ENCODE measurements around the gene ANKFN1. TPM values are rescaled to one million over a fixed set of nuclear protein-coding genes. Genes with fewer than 3 reads are reported as not detected.
A peak's percentile ranks its signal among the peaks of the same experiment; 100 is the strongest.

ANKFN1 gene
- total and polyA plus RNA-seq, 10 of the 15 experiments (the other 5 are each of a cell fraction or from before 2014, with no cell fraction given): 0.19 TPM; not detected in 9

DNA sequence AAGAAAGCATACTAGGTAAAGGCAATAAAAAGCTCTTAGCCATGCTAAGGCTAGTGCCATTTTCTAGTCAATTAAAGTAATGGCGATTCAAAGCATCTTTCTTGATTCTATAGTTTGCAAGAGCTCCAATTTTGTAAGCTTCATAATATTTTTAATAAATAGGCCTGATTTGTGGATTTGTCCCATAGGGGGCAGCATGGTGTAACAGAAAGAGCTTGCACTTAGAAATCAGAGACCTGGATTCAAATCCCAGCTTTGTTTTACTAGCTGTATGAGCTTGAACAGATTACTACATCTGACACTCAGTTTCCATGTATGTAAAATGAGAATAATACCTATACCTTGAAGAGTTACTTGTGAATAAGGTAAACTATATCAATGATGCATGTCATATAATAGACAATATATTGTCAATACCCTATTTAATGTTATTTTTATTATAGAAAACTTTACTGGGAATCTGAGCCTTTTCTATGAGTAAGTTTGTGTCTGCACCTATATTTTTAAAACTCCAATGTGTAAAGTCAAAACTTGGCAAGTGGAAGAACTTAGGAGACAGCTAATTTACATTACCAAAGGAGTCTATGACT lies 346.6 kb downstream of the ANKFN1 start:
- DNase-seq (ENCODE audit: low read depth, low spot score) (no peak), FAIRE-seq (no peak), ATAC-seq (no peak)
- in situ Hi-C loops (cut with MboI): no loop called here
- Histone ChIP-seq H3K79me2 (ENCODE audit: control insufficient read depth, insufficient read depth, low read length) (no peaks in the 10 kb centered on the region), H3K9me3 (replicated peaks; ENCODE audit: control insufficient read depth, insufficient read depth, low read length) (no peaks in the 10 kb centered on the region), H3K4me1 (ENCODE audit: control insufficient read depth, insufficient read depth, low read length) (no peaks in the 10 kb centered on the region), H3K27me3 (replicated peaks in 1 of 2; ENCODE audit: control insufficient read depth in 2 of 2, insufficient read depth in 2 of 2, low read length in 1 of 2) (0 out of 4 replicates have a peak, but pooled peaks cover 0 to 4% of the 10 kb centered on the region in 2 experiments), H3K36me3 (ENCODE audit: control insufficient read depth in 2 of 2, insufficient read depth in 2 of 2, low read length in 1 of 2) (no peaks in the 10 kb centered on the region), H4K20me1 (ENCODE audit: control insufficient read depth, insufficient read depth) (no peaks in the 10 kb centered on the region), H3K4me3 (no peak overlapping the region), H3K9ac (ENCODE audit: control insufficient read depth, insufficient read depth, low read length) (no peak overlapping the region), H3K4me2 (ENCODE audit: control insufficient read depth, insufficient read depth) (no peak overlapping the region), H3K27ac (ENCODE audit: control insufficient read depth, insufficient read depth) (no peak overlapping the region), H2AFZ (ENCODE audit: control insufficient read depth, low read depth, low read length) (no peak overlapping the region)
- 0% methylated on average over 1 of the region's 1 CpG for WGBS (ENCODE audit: insufficient coverage, insufficient replicate concordance, low lambda C conversion rate, missing lambda C conversion rate)
- BruUV-seq (replicated peaks): no TSS peak
- ChIA-PET SMC1A (ENCODE audit: uncharacterized antibody, unreplicated experiment) (interaction anchor here (0.9 to 1.7 kb wide), 3 partner anchors 15 to 219 kb away, joined by 3 to 19 read pairs (median 6); no protein-coding TSS in a partner anchor), POLR2A (interaction anchor here (0.6 kb wide), 2 partner anchors 480 to 896 kb away, joined by 5 read pairs; no protein-coding TSS in a partner anchor), CTCF (interaction anchor here (0.7 to 1.7 kb wide), 19 partner anchors 9 to 282 kb away, joined by 3 to 34 read pairs (median 4); no protein-coding TSS in a partner anchor), RAD21 (ENCODE audit: unreplicated experiment) (interaction anchor here (0.8 to 1.8 kb wide), 5 partner anchors 9 to 218 kb away, joined by 3 to 19 read pairs (median 5); no protein-coding TSS in a partner anchor)
- intact Hi-C loops (cut with micrococcal nuclease; ENCODE audit: unreplicated experiment): loop anchor here (2.0 kb wide), 1 partner anchor 215 kb away; no protein-coding TSS in a partner anchor
- TF ChIP-seq, protein P1, sequence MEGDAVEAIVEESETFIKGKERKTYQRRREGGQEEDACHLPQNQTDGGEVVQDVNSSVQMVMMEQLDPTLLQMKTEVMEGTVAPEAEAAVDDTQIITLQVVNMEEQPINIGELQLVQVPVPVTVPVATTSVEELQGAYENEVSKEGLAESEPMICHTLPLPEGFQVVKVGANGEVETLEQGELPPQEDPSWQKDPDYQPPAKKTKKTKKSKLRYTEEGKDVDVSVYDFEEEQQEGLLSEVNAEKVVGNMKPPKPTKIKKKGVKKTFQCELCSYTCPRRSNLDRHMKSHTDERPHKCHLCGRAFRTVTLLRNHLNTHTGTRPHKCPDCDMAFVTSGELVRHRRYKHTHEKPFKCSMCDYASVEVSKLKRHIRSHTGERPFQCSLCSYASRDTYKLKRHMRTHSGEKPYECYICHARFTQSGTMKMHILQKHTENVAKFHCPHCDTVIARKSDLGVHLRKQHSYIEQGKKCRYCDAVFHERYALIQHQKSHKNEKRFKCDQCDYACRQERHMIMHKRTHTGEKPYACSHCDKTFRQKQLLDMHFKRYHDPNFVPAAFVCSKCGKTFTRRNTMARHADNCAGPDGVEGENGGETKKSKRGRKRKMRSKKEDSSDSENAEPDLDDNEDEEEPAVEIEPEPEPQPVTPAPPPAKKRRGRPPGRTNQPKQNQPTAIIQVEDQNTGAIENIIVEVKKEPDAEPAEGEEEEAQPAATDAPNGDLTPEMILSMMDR (IDR thresholded peaks at IDR 0.05 in 2 of 3, conservative IDR thresholded peaks at IDR 0.05 in 1 of 3; ENCODE audit: control insufficient read depth in 2 of 3, extremely low read depth in 1 of 3, insufficient read depth in 1 of 3, low read depth in 3 of 3, low read length in 3 of 3): peak in 1 of 3 experiments; percentile 26; a peak in 1 of 6 replicates
- TF ChIP-seq PKNOX1 (IDR thresholded peaks at IDR 0.05): no peak
- TF ChIP-seq ZBTB33 (IDR thresholded peaks at IDR 0.05): no peak
- TF ChIP-seq MYB (IDR thresholded peaks at IDR 0.05; ENCODE audit: borderline replicate concordance, low read depth, low read length): no peak
- TF ChIP-seq SMC3 (IDR thresholded peaks at IDR 0.05; ENCODE audit: borderline replicate concordance, low read length): peak; percentile 15; the same call in 1 of the 2 replicates
- no peak for TF ChIP-seq ZNF274 (IDR thresholded peaks at IDR 0.05; ENCODE audit: insufficient read depth, insufficient read length)
- peak; percentile 42; the same call in 1 of the 2 replicates for TF ChIP-seq RAD21 (IDR thresholded peaks at IDR 0.05; ENCODE audit: insufficient read depth, low read depth, low read length)
